Hematopoietic multipotent progenitor cell treated with erythropoietin and hydrocortisone succinate and interleukin-3 and kit ligand, for 8 days (in vitro differentiated cells): ENCODE measurements around the gene SRSF1.
A peak's percentile ranks its signal among the peaks of the same experiment; 100 is the strongest.
"Not testable (repeated sequence)": the region's sequence is repeated elsewhere in the genome, so short reads cannot be mapped to it uniquely, and the experiment has no call there.

Source experiments
- DNase-seq: peaks from one replicate; pipeline ENCODE4 v3.0.0-alpha.2; 2015

The SRSF1 gene

DNA sequence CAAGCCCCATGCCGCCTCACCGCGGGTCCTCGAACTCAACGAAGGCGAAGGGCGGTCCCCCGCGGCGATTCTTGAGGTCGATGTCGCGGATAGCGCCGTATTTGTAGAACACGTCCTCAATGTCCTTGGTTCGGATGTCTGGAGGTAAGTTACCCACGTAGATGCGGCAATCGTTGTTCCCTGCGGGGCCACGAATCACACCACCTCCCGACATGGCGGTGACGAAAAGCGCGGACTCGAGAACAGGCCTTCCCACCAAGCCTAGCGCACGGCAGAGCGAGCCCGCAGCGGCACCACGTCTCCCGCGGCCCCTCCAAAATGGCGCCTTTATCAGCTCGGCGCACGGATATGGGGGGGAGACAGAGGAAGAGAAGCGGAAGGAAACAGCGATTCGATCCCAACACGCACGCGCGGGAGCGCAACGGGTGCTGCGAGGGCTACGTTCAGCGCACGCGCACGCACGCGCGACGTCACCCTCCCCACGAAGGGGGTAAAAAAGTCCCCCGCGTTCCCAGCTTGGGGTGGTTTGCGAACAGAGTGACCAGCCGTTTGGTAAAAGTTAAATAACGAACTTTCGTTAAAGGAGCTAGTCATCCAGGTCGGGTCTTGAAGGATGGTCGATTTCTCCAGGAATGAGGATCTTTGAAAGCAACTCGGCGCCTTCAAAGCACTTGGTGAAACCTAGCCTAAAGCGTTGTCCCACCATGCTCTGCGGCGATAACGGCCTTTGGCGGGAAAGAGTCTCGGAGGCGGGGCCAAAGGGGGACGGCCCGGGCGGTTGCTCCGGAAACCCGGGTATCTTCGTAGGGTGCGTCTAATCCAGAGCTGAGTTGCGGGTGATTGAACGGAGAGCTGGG, at the start of gene SRSF1:
TSS of gene SRSF1 (minus strand) at position 323 of the 857 bp plus-strand sequence. CDS start at position 214, 109 bp downstream.
- peak; percentile 99 for DNase-seq

- DNase-seq, result no peak
These were observed 49.4 kb upstream of the SRSF1 start for GRCh38 chr17:58056476-58056875.

DNA sequence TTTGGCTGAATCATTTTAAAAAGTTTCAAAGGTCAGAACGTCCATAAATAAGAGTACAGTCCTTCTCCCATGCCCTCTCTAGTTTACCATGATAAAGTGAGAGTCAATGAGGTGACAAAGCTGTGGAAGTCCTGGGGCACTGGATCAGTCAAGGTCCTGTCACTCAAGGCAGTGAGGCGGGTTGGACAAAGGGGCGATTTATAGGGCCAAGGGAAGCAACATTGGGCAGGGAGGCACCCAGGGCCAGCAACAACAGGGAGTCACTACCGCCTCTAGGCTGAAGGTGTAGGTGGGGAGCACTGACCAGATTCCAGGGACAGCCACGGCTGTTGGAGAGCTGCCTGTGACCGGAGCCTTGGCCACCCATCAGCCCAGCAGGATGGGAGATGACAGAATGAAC, 47.6 kb upstream of the SRSF1 start:
- no peak for DNase-seq

GRCh38 chr17:58052945-58053715, 46.1 kb upstream of the SRSF1 start:
- DNase-seq, result no peak

DNA sequence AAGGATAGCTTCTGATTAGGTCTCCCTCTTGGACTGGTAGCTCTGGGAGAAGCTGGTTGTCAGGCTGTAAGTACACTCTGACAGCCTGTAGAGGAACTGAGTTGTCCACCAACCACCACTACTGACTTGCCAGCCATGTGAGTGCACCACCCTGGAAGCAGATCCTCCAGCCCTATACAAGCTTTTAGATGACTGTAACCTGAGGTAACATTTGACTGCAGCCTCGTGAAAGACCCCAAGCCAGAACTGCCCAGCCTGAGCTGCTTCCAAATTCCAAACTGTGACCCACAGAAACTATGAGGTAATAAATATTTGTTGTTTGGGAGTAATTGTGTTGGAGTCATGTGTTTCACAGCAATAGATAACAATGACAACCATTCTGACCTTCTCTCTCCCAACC, 45.4 kb upstream of the SRSF1 start:
- DNase-seq, result no peak

DNA sequence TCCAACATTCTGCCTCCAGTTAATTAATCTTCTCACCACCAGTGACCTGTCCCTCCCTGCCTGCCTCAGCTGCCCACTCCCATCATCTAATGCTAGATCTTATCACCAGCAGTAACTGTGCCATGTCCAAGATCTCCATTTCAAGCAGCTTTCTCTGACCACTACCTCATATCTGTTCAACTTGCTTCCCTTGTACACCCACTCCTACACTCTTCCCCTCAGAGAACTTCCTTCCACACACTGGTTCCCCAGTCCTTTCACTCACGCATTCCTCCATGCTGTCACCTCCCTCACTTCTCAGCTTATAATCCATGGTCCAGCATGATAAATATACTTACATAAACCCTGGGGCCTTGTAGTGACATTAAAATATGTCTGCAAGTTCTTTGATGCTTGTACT, 44.4 kb upstream of the SRSF1 start:
- DNase-seq, result no peak

GRCh38 chr17:58050966-58051365, 43.9 kb upstream of the SRSF1 start:
- DNase-seq, result no peak

DNA sequence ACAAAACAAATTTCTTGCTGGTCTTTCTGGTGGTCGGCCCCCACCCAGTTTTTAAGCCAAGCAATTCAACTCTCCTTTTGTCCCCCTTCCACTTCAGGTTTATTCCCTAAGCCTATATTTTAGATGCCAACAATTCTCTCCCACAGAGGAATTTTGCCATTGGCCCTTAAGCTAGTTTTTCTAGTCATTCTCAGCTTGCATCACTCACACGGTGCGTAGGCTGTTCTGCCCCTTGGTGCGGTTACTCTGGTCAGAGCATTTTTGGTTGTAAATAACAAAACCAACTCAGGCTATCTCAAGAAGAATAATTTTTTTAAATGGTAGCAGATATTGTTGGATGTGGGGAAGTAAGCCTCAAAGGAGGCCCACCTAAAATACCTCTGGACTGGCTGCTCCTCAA, 42.5 kb upstream of the SRSF1 start:
- DNase-seq, result no peak

DNA sequence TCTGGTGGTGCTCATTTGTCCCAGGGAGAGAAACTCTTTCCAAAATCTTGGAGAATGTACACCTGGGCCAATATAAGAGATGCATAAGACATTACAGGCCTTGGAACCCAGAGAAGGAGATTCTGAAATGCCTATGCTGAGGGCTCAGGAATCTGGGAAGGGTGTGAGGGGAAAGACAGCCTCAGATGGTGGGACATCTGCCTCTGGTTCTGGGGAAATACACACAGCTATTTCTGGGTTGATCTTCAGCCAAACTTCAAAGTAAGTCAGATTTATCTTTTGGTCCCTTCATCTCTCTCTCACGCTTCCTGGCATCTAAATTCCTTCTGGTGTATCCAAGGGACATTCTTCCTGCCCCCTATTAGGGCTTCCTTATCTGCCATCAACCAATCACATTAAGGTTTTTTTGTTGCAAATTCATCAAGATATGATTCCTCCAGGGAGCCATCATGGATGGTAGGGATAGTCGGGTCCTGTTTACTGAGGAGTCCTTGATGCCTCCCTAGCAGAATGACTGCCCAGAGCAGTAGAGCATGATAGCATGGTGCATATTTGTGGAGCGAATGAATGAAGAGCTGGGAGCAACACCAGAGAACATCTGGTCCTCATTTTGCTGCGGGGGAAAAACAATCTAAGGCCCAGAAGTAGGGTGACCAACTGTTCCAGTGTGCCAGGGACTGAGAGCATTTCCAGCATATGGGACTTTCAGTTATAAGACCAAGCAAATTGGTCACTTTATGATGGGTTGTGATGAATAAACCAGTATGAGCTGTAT, 40.5 kb upstream of the SRSF1 start:
- no peak for DNase-seq

DNA sequence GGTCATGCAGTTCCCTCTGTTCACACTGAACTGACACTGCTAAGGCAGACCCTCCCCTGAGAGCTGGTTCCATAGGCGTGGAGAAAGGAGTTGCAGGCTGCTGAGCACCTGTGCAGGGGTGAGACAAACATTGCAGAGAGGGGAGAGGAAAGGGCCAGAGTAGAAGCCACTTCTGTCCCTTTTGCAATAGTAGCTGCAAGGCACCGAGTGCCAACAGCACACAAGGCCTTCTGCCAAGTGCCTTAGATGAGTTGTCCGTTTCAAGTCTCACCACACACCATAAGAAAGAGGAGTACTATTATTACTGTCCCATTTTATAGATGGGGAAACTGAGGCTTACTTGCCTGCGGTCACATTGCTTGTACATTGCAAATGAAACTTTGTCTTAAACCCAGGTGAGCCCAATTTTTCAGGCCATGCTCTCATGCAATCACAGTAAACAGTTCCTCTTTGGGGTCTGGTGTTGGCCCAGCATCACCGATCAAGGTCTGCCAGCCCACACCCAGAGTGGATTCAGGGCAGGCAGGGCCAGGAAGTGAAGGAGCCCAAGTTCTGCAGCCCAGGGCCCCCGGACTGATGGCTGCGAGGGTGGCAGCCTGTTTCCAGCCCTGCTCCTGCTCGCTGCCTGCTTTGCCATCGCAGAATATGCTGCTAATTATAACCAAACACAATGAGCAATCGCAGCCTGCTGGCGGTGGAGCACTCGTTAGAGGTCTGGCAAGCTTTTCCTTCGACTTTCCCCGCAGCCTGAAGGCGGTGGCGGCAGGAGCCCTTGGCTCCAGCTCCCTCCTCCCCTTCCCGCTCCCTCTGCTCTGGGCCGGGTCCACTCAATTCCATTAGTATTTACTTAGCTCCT, 39.4 kb upstream of the SRSF1 start:
- no peak for DNase-seq

DNA sequence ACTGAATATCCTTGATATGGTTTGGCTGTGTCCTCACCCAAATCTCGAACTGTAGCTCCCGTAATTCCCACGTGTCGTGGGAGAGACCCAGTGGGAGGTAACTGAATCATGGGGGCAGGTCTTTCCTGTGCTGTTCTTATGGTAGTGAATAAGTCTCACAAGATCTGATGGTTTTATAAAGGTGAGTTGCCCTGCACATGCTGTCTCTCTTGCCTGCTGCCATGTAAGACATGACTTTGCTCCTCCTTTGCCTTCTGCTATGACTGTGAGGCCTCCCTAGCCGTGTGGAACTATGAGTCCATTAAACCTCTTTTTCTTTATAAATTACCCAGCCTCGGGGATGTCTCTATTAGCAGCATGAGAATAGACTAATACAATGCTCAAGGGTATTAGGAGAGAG, 37.2 kb upstream of the SRSF1 start:
- not testable (repeated sequence) for DNase-seq

DNA sequence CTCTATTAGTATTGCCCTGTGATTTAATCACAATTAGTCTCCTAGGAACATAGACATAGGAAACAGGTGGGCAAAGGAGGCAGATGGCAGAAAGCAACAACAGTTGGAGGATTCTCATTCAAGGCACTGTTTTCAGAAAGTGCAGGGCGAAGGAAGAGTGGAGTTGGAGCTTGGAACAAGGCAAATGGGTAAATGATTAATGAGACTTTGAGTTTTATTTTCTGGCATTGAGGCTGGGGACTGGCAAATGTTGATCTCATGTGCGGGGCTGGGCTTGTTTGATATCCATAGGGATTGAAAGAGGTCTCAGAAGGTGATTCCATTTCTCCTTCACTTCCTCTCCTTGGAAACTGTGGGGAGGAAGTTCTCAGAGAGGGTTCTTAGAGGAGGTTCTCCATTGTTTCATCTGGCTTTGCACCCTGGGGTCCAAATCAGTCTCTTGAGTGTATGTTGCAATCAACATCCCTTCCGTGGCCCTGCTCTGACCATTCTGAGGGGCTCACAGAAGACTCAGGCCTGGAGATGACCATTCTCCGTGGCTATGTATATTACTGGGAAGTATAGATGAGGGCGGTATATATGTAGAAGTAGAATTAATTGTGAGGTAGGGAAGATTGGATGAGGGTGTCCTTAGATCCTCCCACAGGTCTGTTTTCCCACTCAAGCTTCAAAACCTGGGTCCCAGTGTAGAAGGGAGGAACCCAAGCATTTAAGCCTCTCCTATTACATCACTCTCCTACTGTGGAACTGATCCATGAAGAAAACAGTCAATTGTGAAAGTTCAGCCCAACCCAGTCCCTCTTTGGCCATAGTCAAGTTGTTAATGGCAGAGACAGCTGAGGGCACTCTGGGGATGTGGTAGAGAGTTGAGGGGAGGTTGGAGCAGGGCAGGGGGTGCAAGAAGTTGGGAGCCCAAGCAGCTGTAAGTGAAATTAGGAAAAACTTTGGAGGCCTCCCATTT, 36.5 kb upstream of the SRSF1 start:
- no peak for DNase-seq

DNA sequence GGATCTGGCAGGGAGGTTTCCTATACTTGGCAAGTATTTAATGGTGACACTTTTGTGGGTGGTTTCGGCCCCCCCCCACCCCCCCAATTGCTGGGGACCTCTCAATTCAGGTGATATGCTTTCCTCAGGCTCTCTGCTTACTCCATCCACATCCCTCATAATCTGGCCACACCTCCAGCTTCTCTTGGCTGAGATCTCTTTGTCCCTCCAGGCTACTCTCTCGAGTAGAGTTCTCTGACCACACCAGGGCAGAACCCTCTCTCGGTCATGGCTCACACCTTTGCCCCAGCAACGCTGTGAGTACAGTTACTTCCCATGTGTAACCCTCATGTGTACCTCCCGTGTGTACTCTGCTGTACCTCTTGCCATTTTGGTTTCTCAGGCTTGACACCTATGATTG, 34.1 kb upstream of the SRSF1 start:
- no peak for DNase-seq

DNA sequence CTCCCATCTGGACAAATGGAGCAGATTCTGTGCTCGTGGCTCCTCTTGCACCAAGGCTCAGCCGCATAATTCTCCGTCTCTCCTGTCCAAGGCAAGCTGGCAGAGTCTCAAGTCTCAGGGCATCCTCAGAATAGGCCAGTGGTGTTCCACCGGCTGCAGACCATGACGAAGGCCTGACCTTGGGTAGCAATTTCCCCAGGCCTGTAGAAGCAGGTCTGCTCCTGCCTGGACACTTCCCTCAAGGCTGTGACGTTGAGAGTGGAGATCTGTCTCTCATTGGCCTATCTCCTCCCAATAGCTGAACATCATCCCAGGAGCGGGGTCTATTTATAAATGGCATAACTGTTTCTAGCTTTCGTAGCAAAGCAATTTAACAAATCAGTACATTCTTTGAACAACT, 33.3 kb upstream of the SRSF1 start:
- no peak for DNase-seq

- no peak for DNase-seq
These were observed 32.9 kb upstream of the SRSF1 start for GRCh38 chr17:58039975-58040374.

DNA sequence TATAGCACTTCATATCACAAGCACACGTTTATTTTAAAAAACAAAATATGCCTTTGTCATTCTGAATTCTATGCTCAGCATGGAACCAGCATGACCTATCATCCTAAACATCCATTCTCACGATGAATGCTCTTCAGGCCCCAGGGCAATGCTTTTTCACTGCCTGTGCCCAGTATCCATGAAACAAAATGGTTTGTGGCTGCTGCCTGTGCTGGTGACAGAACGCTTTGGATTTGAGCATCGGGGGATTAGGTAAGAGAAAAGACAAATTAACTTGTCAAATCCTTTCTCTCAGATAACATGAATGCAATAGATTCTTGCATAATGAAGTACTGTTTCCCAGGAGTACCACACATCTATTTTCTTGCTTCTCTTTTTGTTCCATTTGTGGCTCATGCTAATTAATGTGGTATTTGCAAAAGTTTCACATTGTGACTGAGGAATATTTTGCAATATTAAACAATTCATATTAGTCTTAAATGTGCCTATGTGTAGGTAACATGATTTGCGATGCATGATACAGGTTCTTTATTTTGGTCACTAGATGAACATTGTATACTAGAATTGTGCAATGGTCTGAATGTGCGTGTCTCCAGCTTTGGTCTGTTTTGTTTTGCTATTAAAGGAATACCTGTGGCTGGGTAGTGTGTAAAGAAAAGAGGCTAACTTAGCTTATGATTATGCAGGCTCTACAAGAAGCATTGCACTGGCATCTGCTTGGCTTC, 25.8 kb upstream of the SRSF1 start:
- DNase-seq, result no peak

DNA sequence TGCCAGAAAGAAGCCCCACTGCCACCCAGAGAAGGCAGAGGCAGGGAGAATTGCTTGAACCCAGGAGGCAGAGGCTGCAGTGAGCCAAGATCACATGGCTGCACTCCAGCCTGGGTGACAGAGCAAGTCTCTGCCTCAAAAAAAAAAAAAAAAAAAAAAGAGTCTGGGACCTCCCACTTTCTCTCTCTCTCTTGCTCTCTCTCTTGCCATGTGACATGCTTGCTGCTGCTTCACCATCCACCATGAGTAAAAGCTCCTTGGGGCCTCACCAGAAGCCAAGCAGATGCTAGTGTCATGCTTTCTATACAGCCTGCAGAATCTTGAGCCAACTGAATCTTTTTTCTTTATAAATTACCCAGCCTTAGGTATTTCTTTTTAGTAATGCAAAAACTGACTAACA, 21.5 kb upstream of the SRSF1 start:
- peak; percentile 51 for DNase-seq

- DNase-seq, result no peak
These were observed 13.4 kb upstream of the SRSF1 start for GRCh38 chr17:58020401-58020800.

DNA sequence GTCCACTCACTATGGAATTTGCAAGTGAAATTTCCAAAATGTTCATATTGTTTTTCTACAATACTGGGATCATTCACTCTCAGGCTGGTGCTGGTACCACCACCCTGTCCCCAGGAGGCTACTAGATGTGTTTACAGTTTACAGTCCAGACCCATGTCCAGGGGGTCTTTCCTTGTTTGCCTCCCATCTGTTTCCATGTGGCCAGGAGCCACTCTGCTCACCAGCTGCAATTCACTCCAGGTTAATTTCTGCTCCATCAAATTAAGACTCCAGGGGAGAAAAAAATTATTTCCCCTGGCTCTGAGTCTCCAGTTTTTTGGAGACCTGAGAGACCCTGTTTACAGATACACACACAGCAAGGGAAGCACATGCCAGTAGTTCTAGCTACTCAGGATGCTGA, 12.5 kb upstream of the SRSF1 start:
- no peak for DNase-seq

- no peak for DNase-seq
These were observed 12.0 kb upstream of the SRSF1 start for GRCh38 chr17:58019039-58019438.
